ENCODE results near the gene CYP3A7. TPM values are rescaled to one million over a fixed set of nuclear protein-coding genes. Genes with fewer than 3 reads are reported as not detected.

Gene CYP3A7
- total and polyA plus RNA-seq, 2 of the 13 experiments (the other 11 are each of a cell fraction or from before 2014, with no cell fraction given), result 5.8 to 6.4 TPM

- TF ChIP-seq ZNF318 (CRISPR knock-in tag; IDR thresholded peaks at IDR 0.05) (peak; percentile 83; the same call in 1 of the 2 replicates), ZSCAN5A (CRISPR knock-in tag; IDR thresholded peaks at IDR 0.05; ENCODE audit: borderline replicate concordance) (no peak), SNAPC5 (CRISPR knock-in tag; IDR thresholded peaks at IDR 0.05; ENCODE audit: borderline replicate concordance) (no peak), ZBTB37 (CRISPR knock-in tag; IDR thresholded peaks at IDR 0.05) (no peak), JUN (CRISPR knock-in tag; IDR thresholded peaks at IDR 0.05) (peak; percentile 58), ZFP36L1 (CRISPR knock-in tag; IDR thresholded peaks at IDR 0.05) (peak; percentile 85; the same call in 1 of the 2 replicates), ZC3H13 (CRISPR knock-in tag; IDR thresholded peaks at IDR 0.05) (no peak; the same call in 1 of the 2 replicates)
Observed at GRCh38 chr7:99693427-99694200, 41.4 kb downstream of the CYP3A7 start (continued).
